C4-2B (cell line): ENCODE data around the gene PPARA.

Source experiments
- ZFX ChIP-seq: fragments of 450-650 bp; IDR thresholded peaks from 2 replicates; pipeline ENCODE4 v1.6.1; 2017
- TF ChIP-seq, protein P1 (sequence below): fragments of 450-650 bp; conservative IDR thresholded peaks from 2 replicates; pipeline ENCODE4 v1.5.1; 2017; ENCODE audit warnings: mild to moderate bottlenecking

- TF ChIP-seq, protein P1, sequence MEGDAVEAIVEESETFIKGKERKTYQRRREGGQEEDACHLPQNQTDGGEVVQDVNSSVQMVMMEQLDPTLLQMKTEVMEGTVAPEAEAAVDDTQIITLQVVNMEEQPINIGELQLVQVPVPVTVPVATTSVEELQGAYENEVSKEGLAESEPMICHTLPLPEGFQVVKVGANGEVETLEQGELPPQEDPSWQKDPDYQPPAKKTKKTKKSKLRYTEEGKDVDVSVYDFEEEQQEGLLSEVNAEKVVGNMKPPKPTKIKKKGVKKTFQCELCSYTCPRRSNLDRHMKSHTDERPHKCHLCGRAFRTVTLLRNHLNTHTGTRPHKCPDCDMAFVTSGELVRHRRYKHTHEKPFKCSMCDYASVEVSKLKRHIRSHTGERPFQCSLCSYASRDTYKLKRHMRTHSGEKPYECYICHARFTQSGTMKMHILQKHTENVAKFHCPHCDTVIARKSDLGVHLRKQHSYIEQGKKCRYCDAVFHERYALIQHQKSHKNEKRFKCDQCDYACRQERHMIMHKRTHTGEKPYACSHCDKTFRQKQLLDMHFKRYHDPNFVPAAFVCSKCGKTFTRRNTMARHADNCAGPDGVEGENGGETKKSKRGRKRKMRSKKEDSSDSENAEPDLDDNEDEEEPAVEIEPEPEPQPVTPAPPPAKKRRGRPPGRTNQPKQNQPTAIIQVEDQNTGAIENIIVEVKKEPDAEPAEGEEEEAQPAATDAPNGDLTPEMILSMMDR: no peak
- no peak for TF ChIP-seq ZFX
These were observed 26.2 kb downstream of the PPARA start for GRCh38 chr22:46176508-46177003.
